HG03469 (cell line): ENCODE data around the gene FSHR.

Source experiments
- ATAC-seq: cut with Tn5 transposase; IDR thresholded peaks from one replicate; pipeline ENCODE4 v1.9.1; 2021; ENCODE audit warnings: mild to moderate bottlenecking, moderate library complexity, moderate number of reproducible peaks; ENCODE audit not compliant: unreplicated experiment

Gene FSHR

GRCh38 chr2:49111456-49111855 lies 42.9 kb downstream of the FSHR start:
- no peak for ATAC-seq

GRCh38 chr2:49111006-49111405 lies 43.3 kb downstream of the FSHR start:
- ATAC-seq: no peak

- no peak for ATAC-seq
Observed at GRCh38 chr2:49110571-49110970, 43.7 kb downstream of the FSHR start.

- ATAC-seq: no peak
Observed at GRCh38 chr2:49108851-49109250, 45.5 kb downstream of the FSHR start.

- no peak for ATAC-seq
Observed at GRCh38 chr2:49108436-49108835, 45.9 kb downstream of the FSHR start.

- no peak for ATAC-seq
Observed at GRCh38 chr2:49105506-49105905, 48.8 kb downstream of the FSHR start.

GRCh38 chr2:49102146-49102545 lies 52.2 kb downstream of the FSHR start:
- ATAC-seq: no peak

GRCh38 chr2:49080681-49081080 lies 73.6 kb downstream of the FSHR start:
- no peak for ATAC-seq

GRCh38 chr2:49070716-49071115 lies 83.6 kb downstream of the FSHR start:
- no peak for ATAC-seq

GRCh38 chr2:49069829-49070228 lies 84.5 kb downstream of the FSHR start:
- ATAC-seq: no peak

- ATAC-seq: no peak
Observed at GRCh38 chr2:49068613-49069012, 85.7 kb downstream of the FSHR start.

GRCh38 chr2:49067971-49068370 lies 86.3 kb downstream of the FSHR start:
- no peak for ATAC-seq

GRCh38 chr2:49053156-49053555 lies 101.2 kb downstream of the FSHR start:
- no peak for ATAC-seq

- ATAC-seq: no peak
Observed at GRCh38 chr2:49050265-49050664, 104.0 kb downstream of the FSHR start.

- ATAC-seq: no peak
Observed at GRCh38 chr2:49049161-49049560, 105.2 kb downstream of the FSHR start.

- ATAC-seq: no peak
Observed at GRCh38 chr2:49045083-49045482, 109.2 kb downstream of the FSHR start.

- no peak for ATAC-seq
Observed at GRCh38 chr2:49044350-49045079, 109.8 kb downstream of the FSHR start.

- no peak for ATAC-seq
Observed at GRCh38 chr2:49043405-49043982, 110.8 kb downstream of the FSHR start.

GRCh38 chr2:49042488-49042887 lies 111.8 kb downstream of the FSHR start:
- ATAC-seq: no peak

GRCh38 chr2:49041061-49041460 lies 113.3 kb downstream of the FSHR start:
- no peak for ATAC-seq

GRCh38 chr2:49037197-49037596 lies 117.1 kb downstream of the FSHR start:
- ATAC-seq: no peak

GRCh38 chr2:49035481-49035880 lies 118.8 kb downstream of the FSHR start:
- ATAC-seq: no peak
